ENCODE data around the gene GRID1. TPM values are rescaled to one million over a fixed set of nuclear protein-coding genes. Genes with fewer than 3 reads are reported as not detected.

GRID1 gene
- total RNA-seq, 1 experiment from 2014 or later = 5.6 TPM

GRCh38 chr10:86051586-86051985 lies 315.0 kb downstream of the GRID1 start:
- ChIA-PET CTCF (no interaction called here), RAD21 (ENCODE audit: low non-redundant PET in 1 of 2, low total read pairs in 2 of 2, uncharacterized antibody in 2 of 2, unreplicated experiment in 2 of 2) (no interaction called here), POLR2A (no interaction called here)
- Histone ChIP-seq H3K9ac (ENCODE audit: low read length) (no peak overlapping the region), H3K4me1 (ENCODE audit: control insufficient read depth in 1 of 2, insufficient read depth in 2 of 2, low read length in 2 of 2) (peaks cover 9 to 28% of the 10 kb centered on the region in 2 experiments), H2AFZ (ENCODE audit: low read depth, low read length, poor library complexity, severe bottlenecking) (no peak overlapping the region), H3K27me3 (ENCODE audit: insufficient read depth, low read length) (no peaks in the 10 kb centered on the region), H3K9me2 (ENCODE audit: insufficient read depth) (no peaks in the 10 kb centered on the region), H4K20me1 (ENCODE audit: insufficient read depth) (no peaks in the 10 kb centered on the region; the same call in 1 of the 2 replicates), H3K27ac (ENCODE audit: low read depth, low read length) (no peak overlapping the region), H3K36me3 (ENCODE audit: control insufficient read depth in 1 of 2, insufficient read depth in 2 of 2, low read length in 2 of 2) (no peaks in the 10 kb centered on the region), H3K4me3 (replicated peaks in 1 of 2; ENCODE audit: low read depth in 1 of 2, low read length in 2 of 2) (no peak overlapping the region), H3K9me3 (ENCODE audit: control insufficient read depth in 1 of 2, insufficient read depth in 1 of 2, low read depth in 1 of 2, low read length in 2 of 2) (no peaks in the 10 kb centered on the region), H3K79me2 (ENCODE audit: insufficient read depth, low read length) (no peaks in the 10 kb centered on the region), H3K4me2 (ENCODE audit: low read length) (no peak overlapping the region)
- no peak for ATAC-seq
- intact Hi-C loops (cut with micrococcal nuclease) = no loop called here
- TF ChIP-seq ZNF274 (IDR thresholded peaks at IDR 0.05; ENCODE audit: low read depth, low read length) (no peak), CBX3 (IDR thresholded peaks at IDR 0.05; ENCODE audit: low read depth) (no peak), CTCF (IDR thresholded peaks at IDR 0.05 in 2 of 3, conservative IDR thresholded peaks at IDR 0.05 in 1 of 3; ENCODE audit: borderline replicate concordance in 1 of 3, insufficient read depth in 1 of 3, low read depth in 2 of 3, low read length in 2 of 3) (no peak), REST (IDR thresholded peaks at IDR 0.05; ENCODE audit: low read depth) (no peak), MAX (IDR thresholded peaks at IDR 0.05) (no peak)
- DNase-seq (ENCODE audit: low read depth, low spot score) = no peak
- BruUV-seq (replicated peaks) = no TSS peak

Data from HCT116 (cell line).